IPS-NIHi7 (cell line): ENCODE results near the gene LPCAT1.

Experiments
- DNase-seq: peaks from one replicate; pipeline ENCODE4 v3.0.0; 2012; ENCODE audit warnings: mixed read lengths; ENCODE audit errors: extremely low spot score

The LPCAT1 gene

GRCh38 chr5:1554410-1554967 lies 30.7 kb upstream of the LPCAT1 start:
- DNase-seq = no peak

GRCh38 chr5:1553539-1554409 lies 30.0 kb upstream of the LPCAT1 start:
- no peak for DNase-seq

GRCh38 chr5:1552521-1553255 lies 28.9 kb upstream of the LPCAT1 start:
- DNase-seq = no peak

GRCh38 chr5:1551426-1552301 lies 27.9 kb upstream of the LPCAT1 start:
- DNase-seq = no peak

- no peak for DNase-seq
These were observed 26.7 kb upstream of the LPCAT1 start for GRCh38 chr5:1550287-1551076.

- DNase-seq = no peak
These were observed 25.8 kb upstream of the LPCAT1 start for GRCh38 chr5:1549475-1550030.

- DNase-seq = no peak
These were observed 25.1 kb upstream of the LPCAT1 start for GRCh38 chr5:1548702-1549474.

GRCh38 chr5:1547655-1548054 lies 23.9 kb upstream of the LPCAT1 start:
- no peak for DNase-seq

- no peak for DNase-seq
These were observed 23.5 kb upstream of the LPCAT1 start for GRCh38 chr5:1547236-1547635.

- no peak for DNase-seq
These were observed 22.8 kb upstream of the LPCAT1 start for GRCh38 chr5:1546556-1546955.

GRCh38 chr5:1545805-1546355 lies 22.1 kb upstream of the LPCAT1 start:
- no peak for DNase-seq

GRCh38 chr5:1545126-1545804 lies 21.5 kb upstream of the LPCAT1 start:
- DNase-seq = no peak

GRCh38 chr5:1544294-1544961 lies 20.7 kb upstream of the LPCAT1 start:
- DNase-seq = no peak

GRCh38 chr5:1543398-1544293 lies 19.9 kb upstream of the LPCAT1 start:
- DNase-seq = no peak

GRCh38 chr5:1542781-1543180 lies 19.0 kb upstream of the LPCAT1 start:
- no peak for DNase-seq

GRCh38 chr5:1541702-1542400 lies 18.1 kb upstream of the LPCAT1 start:
- no peak for DNase-seq
